PC-3 (cell line): ENCODE data around the gene SUSD4. TPM values are rescaled to one million over a fixed set of nuclear protein-coding genes. Genes with fewer than 3 reads are reported as not detected.

Experiments used
- ATAC-seq: fragments of 200-7000 bp; cut with Tn5 transposase; 2 replicates; pipeline ENCODE4 v1.9.1; 2020; ENCODE audit warnings: mild to moderate bottlenecking, moderate library complexity
- BruUV-seq: library from RNA; stranded (reverse); fragments of 400-500 nt; replicated peaks from 2 replicates; lab custom pipeline; 2021; lab: Mats Ljungman, UMichigan
- CTCF ChIA-PET: fragments of 300-600 bp; sonication (Branson Sonifier 250); formaldehyde crosslinking; loops from one replicate; lab custom pipeline; 2022; ENCODE audit warnings: antibody characterized with exemption; lab: Charles Lee
- POLR2A ChIA-PET: fragments of 300-600 bp; sonication (Branson Sonifier 250); formaldehyde crosslinking; loops from one replicate; lab custom pipeline; 2022; ENCODE audit warnings: antibody characterized with exemption; ENCODE audit not compliant: unreplicated experiment; lab: Charles Lee
- DNase-seq: peaks from one replicate; pipeline ENCODE4 v3.0.0-alpha.2; 2015
- H2AFZ ChIP-seq: fragments of 300-600 bp; sonication (generic); 2 replicates; pipeline ENCODE4 v1.6.0; 2016; ENCODE audit warnings: antibody characterized with exemption, low read length
- H3F3A ChIP-seq: fragments of 300-600 bp; sonication (generic); one replicate; pipeline ENCODE4 v1.6.0; 2017; ENCODE audit warnings: antibody characterized with exemption, low read length, control low read depth, mild to moderate bottlenecking; ENCODE audit not compliant: unreplicated experiment
- H3K27ac ChIP-seq: fragments of 300-600 bp; sonication (generic); 2 replicates; pipeline ENCODE4 v1.5.1; 2016; ENCODE audit warnings: mild to moderate bottlenecking, low read length
- H3K27me3 ChIP-seq: fragments of 300-600 bp; sonication (generic); 2 replicates; pipeline ENCODE4 v1.6.1; 2016; ENCODE audit warnings: low read length, mixed read lengths
- H3K36me3 ChIP-seq: fragments of 300-600 bp; sonication (generic); 2 replicates; pipeline ENCODE4 v1.6.1; 2016; ENCODE audit warnings: low read depth, mixed run types, low read length, mixed read lengths
- H3K4me1 ChIP-seq: fragments of 300-600 bp; sonication (generic); 2 replicates; pipeline ENCODE4 v1.5.1; 2016; ENCODE audit warnings: low read length; ENCODE audit not compliant: insufficient read depth
- H3K4me2 ChIP-seq: fragments of 300-600 bp; sonication (generic); 2 replicates; pipeline ENCODE4 v1.6.0; 2016; ENCODE audit warnings: low read length
- H3K4me3 ChIP-seq: fragments of 300-600 bp; sonication (generic); 2 replicates; pipeline ENCODE4 v1.5.1; 2016; ENCODE audit warnings: mild to moderate bottlenecking, low read length, mixed read lengths
- H3K79me2 ChIP-seq: fragments of 300-600 bp; sonication (generic); 2 replicates; pipeline ENCODE4 v1.6.1; 2017; ENCODE audit warnings: low read length, mixed read lengths
- H3K9ac ChIP-seq: fragments of 300-600 bp; sonication (generic); 2 replicates; pipeline ENCODE4 v1.6.0; 2016; ENCODE audit warnings: mild to moderate bottlenecking, low read length
- H3K9me2 ChIP-seq: fragments of 300-600 bp; sonication (generic); replicated peaks from 2 replicates; pipeline ENCODE4 v1.6.1; 2016; ENCODE audit warnings: mixed run types, low read length, mixed read lengths
- H3K9me3 ChIP-seq: fragments of 300-600 bp; sonication (generic); 2 replicates; pipeline ENCODE4 v1.6.1; 2016; ENCODE audit warnings: low read length, mixed read lengths
- H4K20me1 ChIP-seq: fragments of 300-600 bp; sonication (generic); 2 replicates; pipeline ENCODE4 v1.6.1; 2016; ENCODE audit warnings: low read length, mixed read lengths
- EZH2 ChIP-seq: fragments of 300-600 bp; sonication (generic); IDR thresholded peaks from one replicate; pipeline ENCODE4 v1.6.1; 2017; ENCODE audit warnings: antibody characterized with exemption, mild to moderate bottlenecking, low read length; ENCODE audit not compliant: unreplicated experiment
- EZH2phosphoT487 ChIP-seq: fragments of 300-600 bp; sonication (generic); IDR thresholded peaks from 2 replicates; pipeline ENCODE4 v1.6.1; 2018; ENCODE audit warnings: mild to moderate bottlenecking, antibody characterized with exemption, low read length, borderline replicate concordance
- intact Hi-C: fragments of 100-400 bp; cut with micrococcal nuclease; formaldehyde crosslinking; loops from 2 replicates; pipeline ENCODE4 v1.9.0; 2023
- total RNA-seq: library from RNA; depleted of rRNA; stranded (reverse); fragments of >200 nt; gene quantifications from 2 replicates; pipeline ENCODE4 v1.2.3, GENCODE V29; 2014
- TF ChIP-seq, protein P1 (sequence below): fragments of 300-600 bp; sonication (generic); conservative IDR thresholded peaks from 2 replicates; pipeline ENCODE4 v1.5.1; 2017; ENCODE audit warnings: antibody characterized with exemption, low read depth, mild to moderate bottlenecking, low read length

The SUSD4 gene
- total RNA-seq, 1 experiment from 2014 or later: 5.2 TPM

GRCh38 chr1:223264529-223264928 is 99.4 kb downstream of the SUSD4 start:
- no peaks in the 10 kb centered on the region for H3K9me2 ChIP-seq
- DNase-seq: no peak
- no peak overlapping the region for H3K9ac ChIP-seq
- H3K4me1 ChIP-seq: no peaks in the 10 kb centered on the region
- H4K20me1 ChIP-seq: no peaks in the 10 kb centered on the region
- CTCF ChIA-PET: no interaction called here
- H3K9me3 ChIP-seq: no peaks in the 10 kb centered on the region
- POLR2A ChIA-PET: no interaction called here
- no peak overlapping the region for H3K27ac ChIP-seq
- ATAC-seq: no peak
- intact Hi-C loops: no loop called here
- TF ChIP-seq, protein P1, sequence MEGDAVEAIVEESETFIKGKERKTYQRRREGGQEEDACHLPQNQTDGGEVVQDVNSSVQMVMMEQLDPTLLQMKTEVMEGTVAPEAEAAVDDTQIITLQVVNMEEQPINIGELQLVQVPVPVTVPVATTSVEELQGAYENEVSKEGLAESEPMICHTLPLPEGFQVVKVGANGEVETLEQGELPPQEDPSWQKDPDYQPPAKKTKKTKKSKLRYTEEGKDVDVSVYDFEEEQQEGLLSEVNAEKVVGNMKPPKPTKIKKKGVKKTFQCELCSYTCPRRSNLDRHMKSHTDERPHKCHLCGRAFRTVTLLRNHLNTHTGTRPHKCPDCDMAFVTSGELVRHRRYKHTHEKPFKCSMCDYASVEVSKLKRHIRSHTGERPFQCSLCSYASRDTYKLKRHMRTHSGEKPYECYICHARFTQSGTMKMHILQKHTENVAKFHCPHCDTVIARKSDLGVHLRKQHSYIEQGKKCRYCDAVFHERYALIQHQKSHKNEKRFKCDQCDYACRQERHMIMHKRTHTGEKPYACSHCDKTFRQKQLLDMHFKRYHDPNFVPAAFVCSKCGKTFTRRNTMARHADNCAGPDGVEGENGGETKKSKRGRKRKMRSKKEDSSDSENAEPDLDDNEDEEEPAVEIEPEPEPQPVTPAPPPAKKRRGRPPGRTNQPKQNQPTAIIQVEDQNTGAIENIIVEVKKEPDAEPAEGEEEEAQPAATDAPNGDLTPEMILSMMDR: no peak
- TF ChIP-seq EZH2phosphoT487 (no peak), EZH2 (no peak)
- no peaks in the 10 kb centered on the region for H3F3A ChIP-seq
- BruUV-seq: no TSS peak
- peaks cover 73% of the 10 kb centered on the region for H3K27me3 ChIP-seq
- H3K4me2 ChIP-seq: no peak overlapping the region
- no peaks in the 10 kb centered on the region for H3K79me2 ChIP-seq
- no peak overlapping the region for H3K4me3 ChIP-seq
- no peak overlapping the region for H2AFZ ChIP-seq
- no peaks in the 10 kb centered on the region for H3K36me3 ChIP-seq

DNA sequence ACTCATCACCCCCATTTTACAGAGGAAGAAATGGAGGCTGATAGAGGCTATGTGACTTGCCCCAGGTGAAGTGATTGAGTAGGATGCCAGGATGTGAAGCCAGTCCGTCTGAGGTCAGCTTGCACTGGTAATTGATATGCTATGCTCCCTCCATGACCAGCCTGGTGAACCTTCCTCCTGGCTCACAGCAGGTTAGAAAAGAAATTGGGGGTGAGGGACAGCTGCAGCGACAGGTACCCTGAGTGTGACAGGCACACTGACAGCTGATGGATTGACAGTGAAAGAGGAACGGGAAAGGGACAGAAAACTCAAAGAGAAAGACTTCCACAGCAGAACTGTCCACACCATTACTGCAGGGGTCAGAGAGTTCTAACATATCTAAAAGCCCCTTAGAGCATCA is 102.1 kb downstream of the SUSD4 start:
- H3K9me2 ChIP-seq: no peaks in the 10 kb centered on the region
- no peaks in the 10 kb centered on the region for H3F3A ChIP-seq
- intact Hi-C loops: no loop called here
- no peaks in the 10 kb centered on the region for H3K9me3 ChIP-seq
- DNase-seq (no peak), ATAC-seq (no peak)
- H4K20me1 ChIP-seq: no peaks in the 10 kb centered on the region
- ChIA-PET POLR2A (no interaction called here), CTCF (no interaction called here)
- no peaks in the 10 kb centered on the region for H3K36me3 ChIP-seq
- BruUV-seq: no TSS peak
- H2AFZ ChIP-seq: no peak overlapping the region
- no peaks in the 10 kb centered on the region for H3K79me2 ChIP-seq
- peaks cover 49% of the 10 kb centered on the region for H3K27me3 ChIP-seq
- no peak overlapping the region for H3K27ac ChIP-seq
- no peak overlapping the region for H3K4me3 ChIP-seq
- H3K4me2 ChIP-seq: no peak overlapping the region
- H3K9ac ChIP-seq: no peak overlapping the region
- TF ChIP-seq EZH2 (no peak), EZH2phosphoT487 (no peak)
- TF ChIP-seq, protein P1: no peak
- peaks cover 12% of the 10 kb centered on the region for H3K4me1 ChIP-seq

DNA sequence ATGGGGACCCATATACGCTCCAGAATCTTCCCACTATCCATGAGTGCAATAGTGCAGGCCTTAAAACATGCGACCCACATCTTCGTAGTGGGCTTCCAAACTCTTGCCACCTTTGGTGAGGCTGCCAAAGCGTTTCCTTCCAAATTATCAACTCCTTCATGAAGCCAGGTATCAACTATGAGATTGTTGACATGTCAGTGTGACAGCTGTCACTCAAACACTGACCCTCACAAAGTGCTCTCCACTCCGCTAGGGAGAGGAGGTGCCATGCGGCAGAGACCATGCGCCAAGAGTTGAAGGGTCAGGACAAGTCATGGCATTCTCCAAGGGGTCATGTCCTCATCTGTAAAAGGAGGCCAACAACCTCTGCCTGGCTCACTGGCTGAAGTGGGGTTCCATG is 103.3 kb downstream of the SUSD4 start:
- Histone ChIP-seq H3K36me3 (no peaks in the 10 kb centered on the region), H2AFZ (no peak overlapping the region), H3K4me1 (peaks cover 16% of the 10 kb centered on the region), H3K9ac (no peak overlapping the region), H3K27me3 (peaks cover 37% of the 10 kb centered on the region), H3K4me3 (no peak overlapping the region), H3K4me2 (no peak overlapping the region), H3K27ac (no peak overlapping the region), H3K9me3 (no peaks in the 10 kb centered on the region), H4K20me1 (no peaks in the 10 kb centered on the region), H3K9me2 (no peaks in the 10 kb centered on the region), H3K79me2 (no peaks in the 10 kb centered on the region), H3F3A (no peaks in the 10 kb centered on the region)
- TF ChIP-seq, protein P1: no peak
- TF ChIP-seq EZH2phosphoT487 (no peak), EZH2 (no peak)
- DNase-seq (no peak), ATAC-seq (no peak)
- intact Hi-C loops: no loop called here
- BruUV-seq: no TSS peak
- ChIA-PET CTCF (no interaction called here), POLR2A (no interaction called here)
